Caco-2 (cell line): ENCODE results near the gene RWDD3. TPM values are rescaled to one million over a fixed set of nuclear protein-coding genes. Genes with fewer than 3 reads are reported as not detected.
A peak's percentile ranks its signal among the peaks of the same experiment; 100 is the strongest.

Source experiments
- BruUV-seq: library from RNA; stranded (reverse); fragments of 400-500 nt; replicated peaks from 2 replicates; lab custom pipeline; 2021; lab: Mats Ljungman, UMichigan
- CTCF ChIA-PET: fragments of 300-600 bp; sonication (Branson Sonifier 250); formaldehyde crosslinking; loops from one replicate; lab custom pipeline; 2022; ENCODE audit warnings: antibody characterized with exemption; lab: Charles Lee
- POLR2A ChIA-PET: fragments of 300-600 bp; sonication (Branson Sonifier 250); formaldehyde crosslinking; loops from one replicate; lab custom pipeline; 2022; ENCODE audit warnings: antibody characterized with exemption; lab: Charles Lee
- DNase-seq, 2 experiments: peaks; one replicate each; pipeline versions ENCODE4 v3.0.0 to v3.0.0-alpha.2; 2020 to 2022
- H3K27me3 ChIP-seq: replicated peaks from 2 replicates; pipeline ENCODE4 v1.6.0; 2011; ENCODE audit warnings: low read length; ENCODE audit not compliant: control insufficient read depth, insufficient read depth
- H3K36me3 ChIP-seq: 2 replicates; pipeline ENCODE4 v1.5.1; 2011; ENCODE audit warnings: low read length; ENCODE audit not compliant: control insufficient read depth, insufficient read depth
- H3K4me1 ChIP-seq: fragments of 250-450 bp; sonication (Bioruptor Pico); 2 replicates; pipeline ENCODE4 v1.5.1; 2020; ENCODE audit warnings: mild to moderate bottlenecking
- H3K4me3 ChIP-seq: 2 replicates; pipeline ENCODE4 v1.5.1; 2011; ENCODE audit warnings: low read depth, mild to moderate bottlenecking, control low read depth, low read length
- H3K9me3 ChIP-seq: fragments of 250-450 bp; sonication (Bioruptor Pico); 2 replicates; pipeline ENCODE4 v1.5.1; 2020; ENCODE audit warnings: mild to moderate bottlenecking, moderate library complexity
- H3K27ac Mint-ChIP-seq: one replicate; pipeline ENCODE4 v1.8.0; 2022; ENCODE audit warnings: mixed read lengths; ENCODE audit not compliant: unreplicated experiment
- H3K27me3 Mint-ChIP-seq: one replicate; pipeline ENCODE4 v1.8.0; 2022; ENCODE audit warnings: mixed read lengths; ENCODE audit not compliant: insufficient read depth, unreplicated experiment
- H3K36me3 Mint-ChIP-seq: one replicate; pipeline ENCODE4 v1.8.0; 2022; ENCODE audit warnings: mild to moderate bottlenecking, mixed read lengths; ENCODE audit not compliant: insufficient read depth, unreplicated experiment
- H3K4me1 Mint-ChIP-seq: one replicate; pipeline ENCODE4 v1.8.0; 2022; ENCODE audit warnings: low read depth, mixed read lengths; ENCODE audit not compliant: unreplicated experiment
- H3K4me3 Mint-ChIP-seq: one replicate; pipeline ENCODE4 v1.8.0; 2022; ENCODE audit warnings: mild to moderate bottlenecking, moderate library complexity, mixed read lengths; ENCODE audit not compliant: unreplicated experiment
- H3K9me3 Mint-ChIP-seq: one replicate; pipeline ENCODE4 v1.8.0; 2022; ENCODE audit warnings: mixed read lengths; ENCODE audit not compliant: unreplicated experiment
- intact Hi-C: fragments of 100-400 bp; cut with micrococcal nuclease; formaldehyde crosslinking; loops from one replicate; pipeline ENCODE4 v1.10.0; 2022; ENCODE audit not compliant: unreplicated experiment
- total RNA-seq: library from RNA; stranded (reverse); gene quantifications from 2 replicates; pipeline ENCODE4 v1.2.3, GENCODE V29; 2022
- TF ChIP-seq, protein P1 (sequence below), 2 experiments: fragments of 200-600 bp in 1 of 2; IDR thresholded peaks; 1 replicate in 1 of 2; 2 replicates in 1 of 2; pipeline versions ENCODE4 v1.5.1 to v1.8.0; 2011 to 2022; ENCODE audit warnings: antibody characterized with exemption in 1 of 2, control low read depth in 1 of 2, inconsistent platforms in 1 of 2, low read depth in 1 of 2, low read length in 1 of 2, mild to moderate bottlenecking in 1 of 2, moderate library complexity in 1 of 2; ENCODE audit not compliant: insufficient read depth in 1 of 2, severe bottlenecking in 1 of 2, unreplicated experiment in 1 of 2

Gene RWDD3
- total RNA-seq, 1 experiment from 2014 or later: 13.3 TPM

DNA sequence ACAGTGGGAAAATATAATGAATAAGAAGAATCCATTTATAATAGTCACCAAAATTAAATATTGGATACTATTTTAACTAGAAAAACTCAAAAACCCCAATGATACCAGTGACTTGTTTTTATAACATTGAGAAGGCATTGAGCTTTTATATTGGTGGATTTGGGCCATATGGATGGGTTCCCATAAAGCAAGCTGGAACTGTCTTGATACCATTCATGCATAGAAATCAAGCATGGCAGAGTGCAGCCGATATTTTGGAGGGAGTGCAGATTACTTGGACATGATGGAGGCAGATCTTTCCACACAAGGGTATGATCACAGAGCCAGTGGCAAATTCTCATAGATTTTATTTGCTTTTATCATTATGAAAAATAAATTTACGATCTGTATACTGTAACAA, 3.8 kb upstream of the RWDD3 start:
- H3K27ac Mint-ChIP-seq: no peak overlapping the region
- BruUV-seq: no TSS peak
- H3K4me1 Mint-ChIP-seq: peaks cover 5% of the 10 kb centered on the region
- TF ChIP-seq, protein P1, sequence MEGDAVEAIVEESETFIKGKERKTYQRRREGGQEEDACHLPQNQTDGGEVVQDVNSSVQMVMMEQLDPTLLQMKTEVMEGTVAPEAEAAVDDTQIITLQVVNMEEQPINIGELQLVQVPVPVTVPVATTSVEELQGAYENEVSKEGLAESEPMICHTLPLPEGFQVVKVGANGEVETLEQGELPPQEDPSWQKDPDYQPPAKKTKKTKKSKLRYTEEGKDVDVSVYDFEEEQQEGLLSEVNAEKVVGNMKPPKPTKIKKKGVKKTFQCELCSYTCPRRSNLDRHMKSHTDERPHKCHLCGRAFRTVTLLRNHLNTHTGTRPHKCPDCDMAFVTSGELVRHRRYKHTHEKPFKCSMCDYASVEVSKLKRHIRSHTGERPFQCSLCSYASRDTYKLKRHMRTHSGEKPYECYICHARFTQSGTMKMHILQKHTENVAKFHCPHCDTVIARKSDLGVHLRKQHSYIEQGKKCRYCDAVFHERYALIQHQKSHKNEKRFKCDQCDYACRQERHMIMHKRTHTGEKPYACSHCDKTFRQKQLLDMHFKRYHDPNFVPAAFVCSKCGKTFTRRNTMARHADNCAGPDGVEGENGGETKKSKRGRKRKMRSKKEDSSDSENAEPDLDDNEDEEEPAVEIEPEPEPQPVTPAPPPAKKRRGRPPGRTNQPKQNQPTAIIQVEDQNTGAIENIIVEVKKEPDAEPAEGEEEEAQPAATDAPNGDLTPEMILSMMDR (IDR thresholded peaks at IDR 0.05; ENCODE audit: insufficient read depth in 1 of 2, low read depth in 1 of 2, low read length in 1 of 2, severe bottlenecking in 1 of 2, unreplicated experiment in 1 of 2): no peak
- ChIA-PET CTCF (no interaction called here), POLR2A (no interaction called here)
- H3K4me1 ChIP-seq: no peaks in the 10 kb centered on the region
- H3K4me3 ChIP-seq: no peak overlapping the region
- no peaks in the 10 kb centered on the region for H3K9me3 Mint-ChIP-seq
- no peaks in the 10 kb centered on the region for H3K36me3 Mint-ChIP-seq
- no peak overlapping the region for H3K4me3 Mint-ChIP-seq
- no peaks in the 10 kb centered on the region for H3K27me3 ChIP-seq
- H3K9me3 ChIP-seq: no peaks in the 10 kb centered on the region
- DNase-seq: no peak
- no peaks in the 10 kb centered on the region for H3K36me3 ChIP-seq
- intact Hi-C loops: loop anchor here (5.0 kb wide), 1 partner anchor 378 kb away; no protein-coding TSS in a partner anchor
- no peaks in the 10 kb centered on the region for H3K27me3 Mint-ChIP-seq

DNA sequence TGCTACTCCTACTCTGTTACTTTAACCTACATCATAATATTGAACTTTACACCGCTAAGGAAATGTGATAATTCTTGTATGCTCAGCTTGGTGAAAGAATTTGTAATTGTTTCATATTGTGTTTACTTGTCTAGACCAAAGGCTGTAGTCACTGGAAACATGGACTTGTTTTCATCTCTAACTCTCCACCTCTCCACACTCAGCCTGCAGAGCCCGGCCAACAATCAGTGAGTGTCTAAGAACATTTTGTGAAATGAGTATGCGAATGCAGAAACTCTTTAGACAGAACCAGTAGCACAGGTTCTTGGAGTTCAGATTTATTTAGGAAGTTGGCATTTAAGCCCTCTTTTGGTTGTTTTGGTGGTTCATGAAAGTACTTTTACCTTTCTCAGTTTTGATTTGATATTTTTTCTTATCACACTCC, 3.2 kb upstream of the RWDD3 start:
- no TSS peak for BruUV-seq
- H3K4me1 Mint-ChIP-seq: peaks cover 5% of the 10 kb centered on the region
- H3K36me3 ChIP-seq: no peaks in the 10 kb centered on the region
- no peak overlapping the region for H3K27ac Mint-ChIP-seq
- no peaks in the 10 kb centered on the region for H3K4me1 ChIP-seq
- TF ChIP-seq, protein P1 (IDR thresholded peaks at IDR 0.05; ENCODE audit: insufficient read depth in 1 of 2, low read depth in 1 of 2, low read length in 1 of 2, severe bottlenecking in 1 of 2, unreplicated experiment in 1 of 2): no peak
- H3K4me3 ChIP-seq: no peak overlapping the region
- H3K27me3 Mint-ChIP-seq: no peaks in the 10 kb centered on the region
- no peaks in the 10 kb centered on the region for H3K36me3 Mint-ChIP-seq
- no peak for DNase-seq
- no peaks in the 10 kb centered on the region for H3K9me3 Mint-ChIP-seq
- no peak overlapping the region for H3K4me3 Mint-ChIP-seq
- ChIA-PET CTCF (no interaction called here), POLR2A (no interaction called here)
- no peaks in the 10 kb centered on the region for H3K9me3 ChIP-seq
- H3K27me3 ChIP-seq: no peaks in the 10 kb centered on the region
- intact Hi-C loops: loop anchor here (5.0 kb wide), 1 partner anchor 378 kb away; no protein-coding TSS in a partner anchor

DNA sequence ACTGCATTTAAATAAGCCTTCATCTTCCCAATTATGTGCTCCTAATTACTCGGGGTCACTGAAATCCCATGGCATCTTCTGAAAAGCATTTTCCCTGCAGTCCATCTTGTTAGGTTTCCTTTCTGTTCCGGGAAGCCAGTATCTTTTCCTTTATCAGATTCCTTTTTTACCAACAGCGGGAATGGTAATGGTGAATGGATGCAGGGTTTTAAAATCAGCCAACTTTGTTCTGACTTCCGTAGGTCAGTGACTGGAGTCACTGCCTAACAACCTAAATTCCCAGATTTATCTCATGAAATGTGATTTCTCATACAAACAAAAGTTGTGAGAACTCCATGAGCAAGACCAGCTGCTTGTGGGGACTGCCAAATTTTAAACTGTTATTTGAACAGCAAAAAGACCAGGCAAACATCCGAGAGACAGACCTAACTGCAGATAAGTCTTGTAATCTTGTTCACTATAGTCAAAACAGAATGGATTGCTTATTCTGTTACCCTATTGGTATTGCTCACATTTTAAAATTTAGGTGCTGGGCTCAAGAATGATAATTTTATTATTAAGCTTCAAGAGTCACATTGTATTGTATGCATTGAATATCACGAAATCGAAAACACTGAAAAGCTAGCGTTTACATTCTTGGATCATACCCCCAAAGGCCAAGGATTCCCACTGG, 1.2 kb upstream of the RWDD3 start:
- peak overlapping the region; percentile 62 for H3K4me3 ChIP-seq
- no peaks in the 10 kb centered on the region for H3K36me3 Mint-ChIP-seq
- no peaks in the 10 kb centered on the region for H3K27me3 ChIP-seq
- ChIA-PET POLR2A (interaction anchor here (1.1 to 1.4 kb wide), 2 partner anchors 116 to 160 kb away, joined by 7 to 10 read pairs; partner anchors contain the start of genes ALG14 and TLCD4), CTCF (interaction anchor here (1.1 to 1.6 kb wide), 3 partner anchors 10 to 173 kb away, joined by 3 to 16 read pairs (median 14); no protein-coding TSS in a partner anchor)
- H3K27ac Mint-ChIP-seq: peak overlapping the region; percentile 76
- no peak for DNase-seq
- no peaks in the 10 kb centered on the region for H3K36me3 ChIP-seq
- TSS peak; percentile 56 for BruUV-seq
- no peaks in the 10 kb centered on the region for H3K9me3 Mint-ChIP-seq
- intact Hi-C loops: loop anchor here (5.0 kb wide), 1 partner anchor 380 kb away; no protein-coding TSS in a partner anchor
- H3K4me1 ChIP-seq: 0 out of 2 replicates have a peak, but pooled peaks cover 3% of the 10 kb centered on the region
- peak overlapping the region; percentile 88 for H3K4me3 Mint-ChIP-seq
- H3K4me1 Mint-ChIP-seq: peaks cover 8% of the 10 kb centered on the region
- TF ChIP-seq, protein P1 (IDR thresholded peaks at IDR 0.05; ENCODE audit: insufficient read depth in 1 of 2, low read depth in 1 of 2, low read length in 1 of 2, severe bottlenecking in 1 of 2, unreplicated experiment in 1 of 2): no peak
- H3K27me3 Mint-ChIP-seq: no peaks in the 10 kb centered on the region
- no peaks in the 10 kb centered on the region for H3K9me3 ChIP-seq
